HG03097 (cell line): ENCODE measurements around the gene PPP2R2C.

Experiments used
- ATAC-seq: cut with Tn5 transposase; IDR thresholded peaks from one replicate; pipeline ENCODE4 v1.9.1; 2021; ENCODE audit not compliant: unreplicated experiment, low FRiP score

PPP2R2C gene

GRCh38 chr4:6277139-6277802, 195.1 kb downstream of the PPP2R2C start:
- no peak for ATAC-seq

GRCh38 chr4:6275898-6276806, 196.3 kb downstream of the PPP2R2C start:
- no peak for ATAC-seq

GRCh38 chr4:6275351-6275750, 197.1 kb downstream of the PPP2R2C start:
- ATAC-seq = no peak

GRCh38 chr4:6273661-6273990, 198.8 kb downstream of the PPP2R2C start:
- no peak for ATAC-seq

- ATAC-seq = no peak
Observed at GRCh38 chr4:6272863-6273660, 199.4 kb downstream of the PPP2R2C start.

- ATAC-seq = no peak
Observed at GRCh38 chr4:6271701-6272465, 200.5 kb downstream of the PPP2R2C start.

- no peak for ATAC-seq
Observed at GRCh38 chr4:6271206-6271605, 201.2 kb downstream of the PPP2R2C start.

GRCh38 chr4:6270636-6271121, 201.7 kb downstream of the PPP2R2C start:
- ATAC-seq = no peak
